GM21723 (cell line): ENCODE data around the gene LRRC3.
"Not testable (repeated sequence)": the region's sequence is repeated elsewhere in the genome, so short reads cannot be mapped to it uniquely, and the experiment has no call there.

Experiments used
- ATAC-seq: cut with Tn5 transposase; IDR thresholded peaks from one replicate; pipeline ENCODE4 v1.9.1; 2021; ENCODE audit warnings: mild to moderate bottlenecking, moderate library complexity; ENCODE audit not compliant: unreplicated experiment

The LRRC3 gene

DNA sequence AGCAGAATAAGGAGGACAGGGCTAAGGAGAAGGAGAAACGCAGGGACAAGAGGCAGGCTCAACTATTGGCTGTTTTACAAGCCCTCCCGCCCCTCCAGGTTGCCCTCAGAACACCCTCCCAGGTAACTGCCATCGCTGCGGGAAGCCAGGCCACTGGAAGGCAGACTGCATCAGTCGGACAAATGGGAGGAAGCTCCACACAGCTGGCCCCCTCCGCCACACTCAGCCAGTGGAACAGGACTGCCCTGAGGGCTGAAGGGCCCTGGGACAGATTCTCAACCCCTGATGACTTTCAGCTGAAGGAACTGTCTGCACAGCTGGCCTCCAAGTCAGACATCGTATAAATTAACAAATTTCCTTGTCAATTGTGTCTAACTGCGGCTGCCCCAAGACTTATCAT lies 21.8 kb downstream of the LRRC3 start:
- no peak for ATAC-seq

DNA sequence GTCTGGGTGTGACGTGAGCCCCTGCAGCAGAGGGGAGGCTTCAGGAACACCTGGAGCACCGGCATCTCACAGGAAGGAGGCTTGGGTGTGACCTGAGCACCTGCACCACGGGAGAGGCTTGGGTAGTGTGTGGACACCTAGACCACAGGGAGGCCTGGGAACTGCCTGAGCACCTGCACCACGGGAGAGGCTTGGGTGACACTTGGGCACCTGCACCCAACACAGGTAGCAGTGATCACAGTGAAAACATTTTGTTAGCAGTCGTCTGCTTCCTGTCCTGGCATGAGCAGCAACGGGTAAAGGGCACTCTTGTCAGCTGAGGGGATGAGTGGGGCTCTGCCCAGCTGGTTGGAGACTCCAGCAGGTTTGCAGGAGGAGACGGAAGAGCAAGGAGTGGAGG lies 22.4 kb downstream of the LRRC3 start:
- ATAC-seq: no peak

DNA sequence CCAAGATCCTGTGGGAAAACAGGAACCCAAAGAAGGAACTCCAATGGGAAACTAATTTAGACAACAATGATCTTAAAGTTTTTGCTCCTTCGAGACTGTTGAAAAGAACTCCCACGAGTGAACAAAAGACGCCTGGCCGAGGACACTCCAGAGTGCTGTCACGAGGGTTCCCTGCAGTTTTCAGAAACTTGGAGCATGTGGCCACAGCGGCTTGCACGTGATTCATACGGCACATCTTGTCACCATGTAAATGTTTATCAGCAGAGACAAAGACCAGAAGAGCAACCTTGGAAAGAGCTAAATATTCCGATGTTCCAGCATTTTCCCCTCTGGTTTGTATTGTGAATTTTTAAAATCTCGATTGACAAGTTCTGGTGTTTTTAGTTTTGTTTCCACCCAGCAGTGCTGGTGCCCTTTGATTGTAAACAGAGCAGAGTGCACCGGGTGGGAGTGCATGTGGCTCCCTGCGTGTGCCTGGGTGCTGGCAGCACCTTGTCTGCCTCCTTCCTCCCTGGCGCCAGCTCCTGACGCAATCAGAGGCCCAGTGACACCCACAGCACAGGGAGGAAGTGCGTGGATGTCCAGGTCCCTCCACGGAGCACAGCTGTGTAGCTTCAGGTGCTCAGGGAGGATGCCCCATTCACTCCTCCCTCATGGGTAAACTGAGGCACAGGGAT lies 23.0 kb downstream of the LRRC3 start:
- no peak for ATAC-seq

DNA sequence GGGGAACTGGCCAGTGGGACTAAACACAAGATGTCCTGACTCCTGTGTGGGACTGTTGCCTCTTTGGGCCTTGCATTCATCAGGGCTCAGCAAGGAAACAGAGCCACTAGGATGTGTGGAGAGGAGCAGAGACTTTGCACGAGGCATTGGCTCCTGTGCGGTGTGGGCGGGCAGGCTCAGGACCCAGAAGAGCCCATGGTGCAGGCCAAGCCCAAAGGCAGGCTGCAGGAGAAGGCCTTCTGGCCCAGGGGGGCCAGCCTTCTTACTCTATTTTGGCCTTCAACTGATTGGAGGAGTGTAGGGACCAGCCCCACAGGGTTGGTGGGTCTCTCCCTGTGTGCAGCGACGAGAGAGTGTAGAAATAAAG lies 23.5 kb downstream of the LRRC3 start:
- no peak for ATAC-seq

DNA sequence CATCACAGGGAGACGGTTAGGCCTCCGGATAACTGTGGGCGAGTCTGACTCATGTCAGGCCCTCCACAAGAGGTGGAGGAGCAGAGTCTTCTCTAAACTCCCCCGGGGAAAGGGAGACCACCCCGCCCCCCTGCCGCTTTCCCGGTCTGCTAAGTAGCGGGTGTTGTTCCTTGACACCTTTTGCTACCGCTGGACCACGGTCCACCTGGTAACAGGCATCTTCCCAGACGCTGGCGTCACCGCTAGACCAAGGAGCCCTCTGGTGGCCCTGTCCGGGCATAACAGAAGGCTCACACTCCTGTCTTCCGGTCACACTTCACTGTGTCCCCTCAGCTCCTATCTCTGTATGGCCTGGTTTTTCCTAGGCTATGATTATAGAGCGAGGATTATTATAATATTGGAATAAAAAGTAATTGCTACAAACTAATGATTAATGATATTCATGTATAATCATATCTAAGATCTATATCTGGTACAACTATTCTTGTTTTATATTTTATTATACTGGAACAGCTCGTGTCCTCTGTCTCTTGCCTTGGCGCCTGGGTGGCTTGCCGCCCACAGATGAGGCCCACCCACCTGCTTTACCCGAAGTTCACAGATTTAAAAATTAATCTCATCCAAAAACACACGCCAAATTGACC lies 24.4 kb downstream of the LRRC3 start:
- ATAC-seq: not testable (repeated sequence)

DNA sequence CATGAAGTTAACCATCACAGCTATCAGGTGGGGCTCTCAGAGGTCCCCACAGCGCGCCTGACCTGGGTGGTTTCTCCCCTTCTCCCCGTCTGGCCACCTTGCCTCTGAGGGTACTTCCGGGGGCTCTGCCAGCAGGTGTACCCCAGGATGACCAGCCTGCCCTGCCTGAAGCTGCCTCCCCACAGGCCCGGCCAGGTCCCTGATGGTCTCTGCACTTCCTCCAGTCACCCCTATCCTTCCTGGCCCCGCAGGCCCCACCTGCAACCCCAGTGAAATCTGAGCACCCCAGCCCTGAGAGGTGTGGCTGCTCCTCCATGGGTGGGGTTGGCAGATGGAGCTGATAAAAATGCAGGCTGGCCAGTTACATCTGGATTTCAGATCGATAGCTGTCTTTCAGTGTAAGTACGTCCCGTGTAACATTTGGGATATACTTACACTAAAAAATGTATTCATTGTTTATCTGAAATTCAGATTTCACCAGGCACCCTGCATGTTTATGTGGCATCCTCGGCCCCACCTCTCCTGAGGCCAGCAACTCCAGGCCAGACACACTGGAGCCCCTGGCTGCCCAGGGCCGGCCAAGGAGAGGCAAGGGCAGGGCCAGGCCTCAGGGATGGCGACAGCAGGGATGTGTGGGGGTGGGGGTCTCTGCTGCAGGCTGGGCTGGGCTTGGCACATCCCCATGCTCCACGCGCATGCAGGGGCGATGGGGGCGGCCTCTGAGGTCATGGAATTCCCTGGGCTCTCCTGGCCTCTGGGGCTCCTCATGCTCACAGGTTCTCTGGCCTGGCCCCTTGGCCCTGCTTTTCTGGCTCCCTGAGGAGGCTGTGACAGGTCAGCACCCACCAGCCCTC lies 25.1 kb downstream of the LRRC3 start:
- no peak for ATAC-seq

DNA sequence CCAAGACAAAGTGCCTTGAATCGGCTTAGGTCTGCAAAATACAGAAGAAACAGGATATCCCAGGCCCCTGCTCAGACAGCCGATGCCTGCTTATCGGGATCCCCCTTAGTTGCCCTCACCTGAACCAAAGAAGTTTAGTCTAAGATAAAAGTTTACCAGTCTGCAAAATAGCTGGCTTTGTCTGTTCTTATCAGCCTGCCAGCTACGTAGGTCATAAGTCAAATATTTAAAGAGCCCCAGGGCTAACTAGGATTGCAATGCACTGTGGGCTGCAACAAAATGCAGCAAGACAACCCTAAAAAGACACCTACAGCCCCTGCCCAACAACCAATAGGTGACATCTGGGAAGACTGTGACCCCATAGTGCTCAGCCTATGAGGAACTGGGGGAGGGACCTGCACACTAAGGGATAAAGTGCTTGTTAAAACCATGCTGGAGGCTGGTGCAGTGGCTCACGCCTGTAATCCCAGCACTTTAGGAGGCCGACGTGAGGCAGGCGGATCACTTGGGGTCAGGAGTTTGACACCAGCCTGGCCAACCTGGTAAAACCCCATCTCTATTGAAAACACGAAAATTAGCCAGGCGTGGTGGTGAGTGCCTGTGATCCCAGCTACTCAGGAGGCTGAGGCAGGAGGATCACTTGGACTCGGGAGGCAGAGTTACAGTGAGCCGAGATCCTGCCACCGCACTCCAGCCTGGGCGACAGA lies 27.4 kb downstream of the LRRC3 start:
- no peak for ATAC-seq

DNA sequence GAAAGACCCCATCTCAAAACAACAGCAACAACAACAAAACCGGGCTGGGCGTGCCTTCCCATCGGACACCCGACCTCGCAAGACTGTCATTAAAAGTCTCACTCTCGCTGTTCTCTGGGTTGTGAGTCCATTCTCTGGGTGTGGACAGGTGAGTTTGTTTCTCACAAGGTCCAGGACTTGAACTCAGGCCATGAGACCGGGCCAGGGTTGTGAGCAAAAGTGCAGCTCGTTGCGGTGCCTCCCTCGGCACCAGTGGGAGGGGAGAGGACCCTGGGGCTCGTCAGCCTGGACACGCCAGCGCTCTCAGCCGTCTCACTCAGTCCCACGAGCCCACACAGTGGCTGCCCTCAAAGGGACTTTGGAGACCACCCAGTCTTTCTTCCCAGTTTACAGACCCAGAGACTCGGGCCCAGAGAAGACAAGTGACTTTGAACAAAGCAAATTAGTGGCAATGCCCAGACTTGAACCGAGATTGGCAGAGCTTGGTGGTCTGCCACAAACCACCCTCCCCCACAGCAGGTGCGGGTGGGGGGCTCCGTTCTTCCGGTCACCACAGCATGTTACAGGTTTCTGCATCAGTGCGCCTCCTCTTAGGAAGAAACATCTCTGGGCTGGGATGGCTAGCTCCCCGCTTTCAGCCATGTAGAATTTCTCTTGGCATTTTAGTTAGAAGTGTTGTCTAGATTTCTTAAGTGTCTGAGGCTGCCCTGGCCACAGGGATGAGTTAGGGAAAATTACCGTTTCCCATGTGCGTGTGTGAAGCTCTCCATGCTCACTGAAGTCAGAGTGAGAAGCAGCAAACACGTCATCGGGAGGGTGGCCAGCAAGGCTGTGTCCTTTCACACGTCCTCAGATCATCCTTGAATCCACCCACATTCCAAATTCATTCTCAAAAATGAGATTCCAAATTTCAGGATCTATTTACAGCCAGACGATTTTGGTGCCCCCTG lies 28.3 kb downstream of the LRRC3 start:
- ATAC-seq: no peak

DNA sequence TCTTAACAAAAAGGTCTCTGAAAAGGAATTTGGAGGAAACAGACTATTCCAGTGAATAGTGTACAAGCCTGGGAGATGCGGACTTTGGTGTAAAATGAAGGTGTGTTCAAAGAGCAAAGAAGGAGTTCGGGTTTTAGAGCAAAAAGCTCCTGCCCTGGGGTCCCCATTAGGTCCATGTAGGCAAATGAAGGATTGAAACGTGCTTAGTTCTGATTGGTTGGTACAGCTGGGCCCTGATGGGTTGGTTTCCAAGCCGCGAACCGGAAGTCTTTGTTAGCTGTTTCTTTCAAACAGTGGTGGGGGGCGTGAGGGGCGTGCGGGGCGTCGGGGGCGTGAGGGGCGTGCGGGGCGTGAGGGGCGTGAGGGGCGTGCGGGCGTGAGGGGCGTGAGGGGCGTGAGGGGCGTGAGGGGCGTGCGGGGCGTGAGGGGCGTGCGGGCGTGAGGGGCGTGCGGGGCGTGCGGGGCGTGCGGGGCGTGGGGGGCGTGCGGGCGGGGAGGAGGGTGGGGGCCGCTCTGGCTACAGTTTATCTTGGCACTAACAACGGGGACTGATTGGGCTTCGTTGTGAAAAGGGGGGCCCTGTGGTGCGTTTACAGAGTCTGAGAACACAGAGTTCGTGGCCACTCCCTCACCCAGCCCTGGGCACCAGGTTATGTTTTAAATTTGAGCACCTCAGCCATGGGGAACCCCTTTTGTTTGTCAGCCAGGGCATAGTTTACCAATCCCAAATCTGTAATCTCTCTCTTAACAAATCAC lies 29.4 kb downstream of the LRRC3 start:
- ATAC-seq: no peak

DNA sequence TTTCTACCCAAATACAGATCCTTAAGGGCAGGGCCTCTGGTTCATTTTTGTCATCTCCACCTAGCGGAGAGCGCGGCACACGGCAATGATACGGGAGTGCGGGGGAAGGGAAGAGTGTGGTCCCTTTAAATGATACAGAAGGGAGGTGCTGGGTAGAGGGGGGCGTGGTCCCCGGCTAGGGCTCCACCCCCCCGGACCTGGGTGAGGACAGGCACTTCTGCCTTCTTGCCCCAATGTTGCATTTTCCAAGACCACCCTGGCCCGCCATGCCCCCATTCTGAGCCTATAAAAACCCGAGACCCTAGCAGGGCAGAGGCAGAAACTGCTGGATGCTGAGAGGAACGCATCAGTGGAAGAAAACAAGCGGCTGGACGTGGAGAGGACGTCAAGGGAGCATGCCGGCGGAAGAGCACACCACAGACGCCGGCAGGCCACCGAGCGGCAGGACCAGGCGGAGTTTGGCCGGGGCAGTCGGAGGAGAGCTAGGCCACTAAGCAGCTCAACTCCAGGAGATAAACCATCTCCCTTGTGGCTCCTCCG lies 30.0 kb downstream of the LRRC3 start:
- no peak for ATAC-seq

DNA sequence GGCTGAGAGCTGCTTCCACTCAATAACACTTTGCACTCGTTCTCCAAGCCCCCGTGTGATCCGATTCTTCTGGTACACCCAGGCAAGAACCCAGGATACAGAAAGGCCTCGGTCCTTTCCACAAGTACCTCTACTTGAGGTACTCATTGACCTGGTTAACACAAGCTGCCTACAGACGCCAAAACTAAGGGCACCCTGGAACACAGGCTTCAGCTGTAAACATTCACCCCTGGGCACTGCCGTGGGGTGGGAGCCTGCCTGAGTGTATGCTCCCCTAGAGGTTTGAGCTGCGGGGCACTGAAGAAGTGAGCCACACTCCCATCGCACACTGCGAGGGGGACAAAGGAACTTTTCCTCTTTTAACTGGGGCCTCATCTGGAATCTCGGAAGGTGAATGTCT lies 30.5 kb downstream of the LRRC3 start:
- ATAC-seq: no peak

DNA sequence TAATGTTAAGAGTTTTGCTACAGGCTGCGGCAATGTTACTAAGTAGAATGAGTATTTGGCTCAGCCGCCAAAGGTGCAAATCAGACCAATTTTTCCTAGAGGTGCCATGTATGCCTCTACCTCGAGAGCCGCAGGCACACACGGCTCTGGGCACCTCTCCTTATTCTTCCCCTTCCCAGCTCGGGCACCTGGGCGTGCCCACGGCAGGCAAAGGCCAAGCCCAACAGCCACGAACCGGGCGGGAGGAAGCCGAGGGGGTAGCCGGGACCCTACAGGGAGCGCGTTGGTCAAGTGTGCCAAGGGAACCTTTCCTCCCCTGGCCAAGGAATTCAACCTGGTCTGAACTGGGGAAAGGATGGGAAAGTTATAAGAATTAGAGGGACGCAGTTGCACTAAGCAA lies 31.0 kb downstream of the LRRC3 start:
- ATAC-seq: no peak

DNA sequence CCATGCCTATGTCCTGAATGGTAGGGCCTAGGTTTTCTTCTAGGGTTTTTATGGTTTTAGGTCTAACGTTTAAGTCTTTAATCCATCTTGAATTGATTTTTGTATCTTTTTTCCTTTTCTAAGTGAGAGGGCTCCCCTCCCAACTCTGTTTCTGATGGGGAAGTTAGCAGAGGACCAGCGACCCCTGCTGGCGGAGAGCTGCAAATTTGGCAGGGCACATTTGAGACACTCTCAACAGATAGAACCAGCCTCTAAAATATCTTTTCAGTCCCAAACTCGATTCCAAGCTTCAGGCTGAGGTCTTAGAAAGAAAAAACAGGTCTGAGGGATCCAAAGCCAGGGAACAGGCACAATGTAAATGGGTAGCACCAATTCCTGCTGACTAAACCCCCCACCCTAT lies 32.5 kb downstream of the LRRC3 start:
- ATAC-seq: no peak

DNA sequence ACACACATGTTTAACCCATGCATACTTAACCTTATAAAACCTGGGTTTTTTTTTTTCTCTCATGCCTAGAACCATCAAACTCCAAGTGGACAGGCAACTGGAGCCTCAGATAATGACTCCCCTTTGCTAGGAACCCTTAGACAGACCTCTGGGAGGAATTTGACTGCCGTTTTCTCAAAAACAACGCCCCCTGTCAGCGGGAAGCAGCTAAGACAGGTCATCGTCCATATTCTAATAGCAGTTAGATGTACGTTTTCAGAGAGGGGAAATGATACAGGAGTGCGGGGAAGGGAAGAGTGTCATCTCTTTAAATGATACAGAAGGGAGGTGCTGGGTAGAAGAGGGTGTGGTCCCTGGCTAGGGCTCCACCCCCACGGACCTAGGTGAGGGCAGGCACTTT lies 34.7 kb downstream of the LRRC3 start:
- ATAC-seq: no peak

DNA sequence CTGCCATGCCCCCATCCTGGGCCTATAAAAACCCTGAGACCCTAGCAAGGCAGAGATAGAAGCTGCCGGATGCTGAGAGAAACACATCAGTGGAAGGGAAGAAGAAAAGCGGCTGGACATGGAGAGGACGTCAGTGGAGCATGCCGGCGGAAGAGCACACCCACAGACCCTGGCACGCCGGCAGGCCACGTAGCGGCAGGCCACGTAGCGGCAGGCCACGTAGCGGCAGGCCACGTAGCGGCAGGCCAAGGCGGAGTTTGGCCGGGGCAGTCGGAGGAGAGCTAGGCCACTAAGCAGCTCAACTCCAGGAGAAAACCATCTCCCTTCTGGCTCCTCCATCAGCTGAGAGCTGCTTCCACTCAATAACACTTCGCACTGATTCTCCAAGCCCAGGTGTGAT lies 35.1 kb downstream of the LRRC3 start:
- no peak for ATAC-seq

DNA sequence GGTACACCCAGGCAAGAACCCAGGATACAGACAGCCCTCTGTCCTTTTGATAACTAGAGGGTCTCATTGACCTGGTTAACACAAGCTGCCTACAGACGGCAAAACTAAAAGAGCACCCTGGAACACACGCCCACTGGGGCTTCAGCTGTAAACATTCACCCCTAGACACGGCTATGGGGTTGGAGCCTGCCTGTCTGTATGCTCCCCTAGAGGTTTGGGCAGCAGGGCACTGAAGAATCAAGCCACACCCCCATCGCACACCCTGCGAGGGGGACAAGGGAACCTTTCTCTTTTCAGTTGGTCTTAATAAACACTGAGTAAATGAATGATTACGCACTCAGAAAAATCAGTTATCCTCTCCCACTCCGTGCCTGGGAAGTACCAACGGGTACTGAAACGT lies 35.5 kb downstream of the LRRC3 start:
- no peak for ATAC-seq

DNA sequence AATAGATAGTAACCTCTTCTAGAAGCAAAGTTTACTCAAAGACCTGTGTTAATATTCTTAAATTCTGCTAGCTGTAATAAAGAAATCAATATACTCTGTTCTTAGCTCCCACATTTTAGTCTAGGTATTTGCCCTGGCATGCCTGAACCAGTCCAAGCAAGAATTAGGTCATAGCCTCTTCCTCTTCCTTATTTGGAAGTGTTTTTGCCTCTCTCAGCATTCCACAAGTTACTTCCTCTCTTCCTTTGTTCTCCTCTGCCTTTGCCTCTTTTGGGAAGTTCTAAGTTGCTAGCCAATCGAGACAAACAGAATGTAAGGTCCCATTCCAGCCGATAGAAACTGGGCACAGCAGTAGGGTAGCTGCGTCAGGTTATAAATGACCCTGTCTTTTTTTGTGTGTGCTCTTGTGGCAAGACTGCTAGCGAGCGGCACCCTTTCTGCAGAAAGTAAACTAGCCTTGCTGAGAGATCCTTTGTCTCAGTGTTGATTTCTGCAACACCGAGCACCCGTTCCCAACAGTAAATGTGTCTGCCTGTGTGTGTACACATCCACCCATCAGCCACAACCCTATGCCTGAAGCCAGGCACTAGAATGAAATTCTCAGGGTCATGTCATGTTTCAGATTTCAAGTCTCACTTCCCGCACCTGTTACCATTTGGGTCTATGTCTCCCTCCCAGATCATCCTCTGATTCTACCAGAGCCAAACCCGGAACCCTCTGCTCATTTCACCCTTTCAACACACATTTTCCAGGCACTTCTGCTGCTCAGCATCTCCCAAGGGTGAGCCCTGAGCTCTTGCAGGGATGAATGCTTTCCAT lies 37.5 kb downstream of the LRRC3 start:
- ATAC-seq: no peak

DNA sequence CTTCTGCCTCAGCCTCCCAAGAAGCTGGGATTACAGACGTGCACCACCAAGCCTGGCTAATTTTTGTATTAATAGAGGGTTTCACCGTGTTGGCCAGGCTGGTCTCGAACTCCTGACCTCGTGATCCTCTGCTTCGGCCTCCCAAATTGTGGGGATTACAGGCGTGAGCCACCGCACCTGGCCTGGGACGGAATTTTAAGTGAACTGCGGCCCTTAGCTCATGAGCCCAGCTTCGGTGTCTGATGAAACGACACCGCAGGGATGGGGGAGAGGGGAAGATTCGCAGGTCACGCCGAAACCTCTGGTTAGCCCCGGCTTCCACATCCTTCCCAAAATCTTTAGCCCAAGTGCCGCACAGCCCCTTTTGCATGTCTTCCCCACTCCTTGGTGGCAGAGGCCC lies 39.1 kb downstream of the LRRC3 start:
- ATAC-seq: no peak

DNA sequence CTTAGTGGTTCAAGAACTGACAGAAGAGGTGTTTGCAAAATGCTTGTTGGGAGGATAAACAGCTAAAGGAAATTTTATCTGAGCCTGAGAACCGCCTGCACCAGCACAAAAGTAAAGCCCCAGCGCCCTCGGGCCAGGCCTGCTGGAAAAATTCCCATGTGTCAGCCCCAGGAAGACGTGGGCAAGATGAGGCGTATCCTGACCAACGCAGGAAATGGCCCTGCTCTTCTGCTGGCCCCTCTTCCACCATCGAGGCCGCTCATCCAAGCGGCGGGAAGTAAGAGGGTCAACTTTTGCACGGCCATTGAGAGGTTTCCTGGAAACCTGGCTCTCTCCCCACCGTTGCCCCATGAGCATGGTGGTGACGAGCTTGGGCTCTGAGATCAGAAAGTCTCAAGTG lies 39.6 kb downstream of the LRRC3 start:
- no peak for ATAC-seq
